ENCODE results near the gene CCND2.

GRCh38 chr12:4322726-4323125 lies 49.2 kb downstream of the CCND2 start:
- TF ChIP-seq EZH2 (IDR thresholded peaks at IDR 0.05) (no peak), POLR2AphosphoS5 (IDR thresholded peaks at IDR 0.05; ENCODE audit: borderline replicate concordance, low read depth, low read length) (no peak), FOXP2 (optimal IDR thresholded peaks at IDR 0.05; ENCODE audit: control extremely low read depth, extremely low read length, insufficient read depth) (no peak)
